Liver (tissue), 9 donors: ENCODE measurements around the gene JADE3. TPM values are rescaled to one million over a fixed set of nuclear protein-coding genes. Genes with fewer than 3 reads are reported as not detected.

Experiments
- DNase-seq: peaks from one replicate; pipeline ENCODE4 v3.0.0-alpha.2; 2017; ENCODE audit warnings: low spot score
- H3K27ac ChIP-seq, 2 donors: one replicate each; pipeline ENCODE4 v1.7.0; 2013; ENCODE audit warnings: inconsistent platforms in 2 of 2, low read length in 2 of 2, control low read depth in 1 of 2, low read depth in 1 of 2, mild to moderate bottlenecking in 1 of 2
- H3K27me3 ChIP-seq, 4 donors: one replicate each; pipeline versions ENCODE4 v1.6.1 to v1.7.0; 2013; ENCODE audit warnings: low read length in 3 of 4, inconsistent platforms in 1 of 4, mild to moderate bottlenecking in 1 of 4, moderate library complexity in 1 of 4; ENCODE audit not compliant: control insufficient read depth in 4 of 4, insufficient read depth in 4 of 4
- H3K36me3 ChIP-seq, 4 donors: one replicate each; pipeline versions ENCODE4 v1.6.1 to v1.7.0; 2013; ENCODE audit warnings: low read length in 3 of 4, mild to moderate bottlenecking in 3 of 4, low read depth in 1 of 4, moderate library complexity in 1 of 4; ENCODE audit not compliant: control insufficient read depth in 4 of 4, insufficient read depth in 3 of 4
- H3K4me1 ChIP-seq, 4 donors: one replicate each; pipeline versions ENCODE4 v1.6.1 to v1.7.0; 2013; ENCODE audit warnings: low read length in 3 of 4, mild to moderate bottlenecking in 3 of 4, moderate library complexity in 1 of 4; ENCODE audit not compliant: control insufficient read depth in 4 of 4, insufficient read depth in 4 of 4
- H3K4me3 ChIP-seq, 3 donors: one replicate each; pipeline versions ENCODE4 v1.6.1 to v1.7.0; 2013; ENCODE audit warnings: low read length in 3 of 3, control low read depth in 1 of 3, low read depth in 1 of 3, mild to moderate bottlenecking in 1 of 3
- H3K9ac ChIP-seq, 2 donors: one replicate each; pipeline ENCODE4 v1.7.0; 2013; ENCODE audit warnings: low read length in 2 of 2, mild to moderate bottlenecking in 2 of 2, moderate library complexity in 2 of 2, control low read depth in 1 of 2, low read depth in 1 of 2
- H3K9me3 ChIP-seq, 4 donors: one replicate each; pipeline versions ENCODE4 v1.6.1 to v1.7.0; 2013; ENCODE audit warnings: low read length in 3 of 4; ENCODE audit not compliant: control insufficient read depth in 4 of 4
- EGR1 ChIP-seq, 2 donors: IDR thresholded peaks; 2 replicates each; pipeline ENCODE4 v1.6.1; 2016 to 2018; ENCODE audit warnings: antibody characterized with exemption in 2 of 2, low read depth in 2 of 2
- FOXA1 ChIP-seq: IDR thresholded peaks from 2 replicates; pipeline ENCODE4 v1.6.1; 2016; ENCODE audit warnings: antibody characterized with exemption
- FOXA2 ChIP-seq: IDR thresholded peaks from 2 replicates; pipeline ENCODE4 v1.6.1; 2016; ENCODE audit warnings: antibody characterized with exemption
- HNF4A ChIP-seq, 2 donors: conservative IDR thresholded peaks; 2 replicates each; pipeline ENCODE4 v1.6.1; 2016; ENCODE audit warnings: antibody characterized with exemption in 2 of 2, mild to moderate bottlenecking in 2 of 2
- JUND ChIP-seq, 2 donors: IDR thresholded peaks; 2 replicates each; pipeline ENCODE4 v1.6.1; 2016; ENCODE audit warnings: antibody characterized with exemption in 2 of 2
- RAD21 ChIP-seq, 2 donors: IDR thresholded peaks; 2 replicates each; pipeline ENCODE4 v1.6.1; 2016; ENCODE audit warnings: antibody characterized with exemption in 2 of 2, mild to moderate bottlenecking in 2 of 2
- TAF1 ChIP-seq: conservative IDR thresholded peaks from 2 replicates; pipeline ENCODE4 v1.6.1; 2016; ENCODE audit warnings: antibody characterized with exemption, mild to moderate bottlenecking
- YY1 ChIP-seq: IDR thresholded peaks from 2 replicates; pipeline ENCODE4 v1.6.1; 2016; ENCODE audit warnings: antibody characterized with exemption, mild to moderate bottlenecking
- WGBS: extraction: QIAGEN DNeasy Blood & Tissue Kit; methylation state at CpG from one replicate; pipeline ENCODE4 v1.1.7; 2013; 5-methylcytosine and 5-hydroxymethylcytosine counted together
- polyA plus RNA-seq, 2 donors: library from polyadenylated mRNA; stranded (reverse) in 1 of 2; unstranded in 1 of 2; fragments of 200-250 nt in 1 of 2; fragments of >200 nt in 1 of 2; fragmentation: Nextera tagmentation in 1 of 2; extraction: Ambion mirVana in 1 of 2; gene quantifications; one replicate each; pipeline versions ENCODE4 v1.2.1 to v1.2.3, GENCODE V29; 2013 to 2015
- total RNA-seq, 2 donors: library from RNA; depleted of rRNA; stranded (reverse); fragments of >200 nt; gene quantifications; one replicate each; pipeline ENCODE4 v1.2.3, GENCODE V29; 2014
- TF ChIP-seq, protein P1 (sequence below): fragments of 150-350 bp; IDR thresholded peaks from 2 replicates; pipeline ENCODE4 v1.5.1; 2017; ENCODE audit warnings: improper control_type of control experiment, low read depth, low read length; ENCODE audit not compliant: missing input control
- TF ChIP-seq, protein P2 (sequence below): IDR thresholded peaks from 2 replicates; pipeline ENCODE4 v1.6.1; 2016; ENCODE audit warnings: antibody characterized with exemption, mild to moderate bottlenecking
- TF ChIP-seq, protein P3 (sequence below): IDR thresholded peaks from 2 replicates; pipeline ENCODE4 v1.6.1; 2016; ENCODE audit warnings: antibody characterized with exemption
- donor health status: healthy.
- donor health status: healthy.
- donor health status: healthy.
- donor health status: healthy.
- donor health status: healthy.

The JADE3 gene
- total and polyA plus RNA-seq, 4 donors: 2.6 to 9.0 (median 5.2) TPM

DNA sequence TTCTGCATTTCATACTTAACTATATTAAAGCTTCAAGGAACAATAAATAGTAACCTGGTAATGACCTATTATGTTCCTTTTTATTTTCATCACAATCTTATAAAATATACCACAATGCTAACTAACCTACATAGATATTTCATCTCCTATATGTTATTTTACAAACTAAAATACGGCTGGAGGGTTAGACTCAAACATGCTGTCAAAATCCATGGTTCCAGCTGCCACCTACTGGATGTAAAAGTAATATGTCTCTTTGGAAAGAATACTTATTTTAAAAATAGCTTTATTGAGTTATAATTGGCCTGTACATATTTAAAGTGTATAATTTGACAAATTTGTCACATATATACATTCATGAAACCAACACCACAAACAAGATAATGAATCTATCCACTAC is 181.0 kb downstream of the JADE3 start:
- TF ChIP-seq, protein P1, sequence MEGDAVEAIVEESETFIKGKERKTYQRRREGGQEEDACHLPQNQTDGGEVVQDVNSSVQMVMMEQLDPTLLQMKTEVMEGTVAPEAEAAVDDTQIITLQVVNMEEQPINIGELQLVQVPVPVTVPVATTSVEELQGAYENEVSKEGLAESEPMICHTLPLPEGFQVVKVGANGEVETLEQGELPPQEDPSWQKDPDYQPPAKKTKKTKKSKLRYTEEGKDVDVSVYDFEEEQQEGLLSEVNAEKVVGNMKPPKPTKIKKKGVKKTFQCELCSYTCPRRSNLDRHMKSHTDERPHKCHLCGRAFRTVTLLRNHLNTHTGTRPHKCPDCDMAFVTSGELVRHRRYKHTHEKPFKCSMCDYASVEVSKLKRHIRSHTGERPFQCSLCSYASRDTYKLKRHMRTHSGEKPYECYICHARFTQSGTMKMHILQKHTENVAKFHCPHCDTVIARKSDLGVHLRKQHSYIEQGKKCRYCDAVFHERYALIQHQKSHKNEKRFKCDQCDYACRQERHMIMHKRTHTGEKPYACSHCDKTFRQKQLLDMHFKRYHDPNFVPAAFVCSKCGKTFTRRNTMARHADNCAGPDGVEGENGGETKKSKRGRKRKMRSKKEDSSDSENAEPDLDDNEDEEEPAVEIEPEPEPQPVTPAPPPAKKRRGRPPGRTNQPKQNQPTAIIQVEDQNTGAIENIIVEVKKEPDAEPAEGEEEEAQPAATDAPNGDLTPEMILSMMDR: peak; percentile 35
- TF ChIP-seq, protein P2, sequence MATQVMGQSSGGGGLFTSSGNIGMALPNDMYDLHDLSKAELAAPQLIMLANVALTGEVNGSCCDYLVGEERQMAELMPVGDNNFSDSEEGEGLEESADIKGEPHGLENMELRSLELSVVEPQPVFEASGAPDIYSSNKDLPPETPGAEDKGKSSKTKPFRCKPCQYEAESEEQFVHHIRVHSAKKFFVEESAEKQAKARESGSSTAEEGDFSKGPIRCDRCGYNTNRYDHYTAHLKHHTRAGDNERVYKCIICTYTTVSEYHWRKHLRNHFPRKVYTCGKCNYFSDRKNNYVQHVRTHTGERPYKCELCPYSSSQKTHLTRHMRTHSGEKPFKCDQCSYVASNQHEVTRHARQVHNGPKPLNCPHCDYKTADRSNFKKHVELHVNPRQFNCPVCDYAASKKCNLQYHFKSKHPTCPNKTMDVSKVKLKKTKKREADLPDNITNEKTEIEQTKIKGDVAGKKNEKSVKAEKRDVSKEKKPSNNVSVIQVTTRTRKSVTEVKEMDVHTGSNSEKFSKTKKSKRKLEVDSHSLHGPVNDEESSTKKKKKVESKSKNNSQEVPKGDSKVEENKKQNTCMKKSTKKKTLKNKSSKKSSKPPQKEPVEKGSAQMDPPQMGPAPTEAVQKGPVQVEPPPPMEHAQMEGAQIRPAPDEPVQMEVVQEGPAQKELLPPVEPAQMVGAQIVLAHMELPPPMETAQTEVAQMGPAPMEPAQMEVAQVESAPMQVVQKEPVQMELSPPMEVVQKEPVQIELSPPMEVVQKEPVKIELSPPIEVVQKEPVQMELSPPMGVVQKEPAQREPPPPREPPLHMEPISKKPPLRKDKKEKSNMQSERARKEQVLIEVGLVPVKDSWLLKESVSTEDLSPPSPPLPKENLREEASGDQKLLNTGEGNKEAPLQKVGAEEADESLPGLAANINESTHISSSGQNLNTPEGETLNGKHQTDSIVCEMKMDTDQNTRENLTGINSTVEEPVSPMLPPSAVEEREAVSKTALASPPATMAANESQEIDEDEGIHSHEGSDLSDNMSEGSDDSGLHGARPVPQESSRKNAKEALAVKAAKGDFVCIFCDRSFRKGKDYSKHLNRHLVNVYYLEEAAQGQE: no peak
- peak; percentile 71 to 82 for TF ChIP-seq RAD21 (IDR thresholded peaks at IDR 0.05)
- no peak overlapping the region for H3K27ac ChIP-seq
- no peak overlapping the region for H3K4me3 ChIP-seq
- no peaks in the 10 kb centered on the region for H3K9me3 ChIP-seq
- H3K27me3 ChIP-seq: no peaks in the 10 kb centered on the region
- no peaks in the 10 kb centered on the region for H3K4me1 ChIP-seq
- no peak overlapping the region for H3K9ac ChIP-seq
- no peak for DNase-seq
- 19% methylated on average over 1 of the region's 1 CpG for WGBS
- peaks cover 1 to 21% (median 10%) of the 10 kb centered on the region in 4 donors for H3K36me3 ChIP-seq

DNA sequence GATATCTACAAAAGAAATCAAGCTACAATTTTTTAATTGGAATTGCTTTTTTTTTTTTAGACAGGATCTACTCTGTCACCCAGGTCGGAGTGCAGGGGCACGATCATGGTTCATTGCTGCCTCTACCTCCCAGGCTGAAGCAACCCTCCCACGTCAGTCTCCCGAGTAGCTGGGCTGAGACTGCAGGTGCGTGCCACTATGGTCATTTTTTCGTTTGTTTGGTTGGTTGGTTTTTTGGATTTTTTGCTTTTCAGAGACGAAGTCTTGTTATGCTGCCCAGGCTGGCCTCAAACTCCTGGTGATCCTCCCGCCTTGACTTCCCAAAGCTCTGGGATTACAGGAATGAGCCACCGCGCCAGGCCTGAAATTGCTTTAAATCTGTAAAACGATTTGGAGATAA is 181.6 kb downstream of the JADE3 start:
- no peak overlapping the region for H3K4me3 ChIP-seq
- DNase-seq: no peak
- TF ChIP-seq YY1: no peak
- TF ChIP-seq, protein P3, sequence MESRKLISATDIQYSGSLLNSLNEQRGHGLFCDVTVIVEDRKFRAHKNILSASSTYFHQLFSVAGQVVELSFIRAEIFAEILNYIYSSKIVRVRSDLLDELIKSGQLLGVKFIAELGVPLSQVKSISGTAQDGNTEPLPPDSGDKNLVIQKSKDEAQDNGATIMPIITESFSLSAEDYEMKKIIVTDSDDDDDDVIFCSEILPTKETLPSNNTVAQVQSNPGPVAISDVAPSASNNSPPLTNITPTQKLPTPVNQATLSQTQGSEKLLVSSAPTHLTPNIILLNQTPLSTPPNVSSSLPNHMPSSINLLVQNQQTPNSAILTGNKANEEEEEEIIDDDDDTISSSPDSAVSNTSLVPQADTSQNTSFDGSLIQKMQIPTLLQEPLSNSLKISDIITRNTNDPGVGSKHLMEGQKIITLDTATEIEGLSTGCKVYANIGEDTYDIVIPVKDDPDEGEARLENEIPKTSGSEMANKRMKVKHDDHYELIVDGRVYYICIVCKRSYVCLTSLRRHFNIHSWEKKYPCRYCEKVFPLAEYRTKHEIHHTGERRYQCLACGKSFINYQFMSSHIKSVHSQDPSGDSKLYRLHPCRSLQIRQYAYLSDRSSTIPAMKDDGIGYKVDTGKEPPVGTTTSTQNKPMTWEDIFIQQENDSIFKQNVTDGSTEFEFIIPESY: no peak
- no peaks in the 10 kb centered on the region for H3K4me1 ChIP-seq
- no peak overlapping the region for H3K27ac ChIP-seq
- WGBS: 87% methylated on average over 11 of the region's 11 CpGs
- H3K9me3 ChIP-seq: no peaks in the 10 kb centered on the region
- H3K27me3 ChIP-seq: no peaks in the 10 kb centered on the region
- H3K36me3 ChIP-seq: peaks cover 0 to 24% (median 12%) of the 10 kb centered on the region in 4 donors
- no peak overlapping the region for H3K9ac ChIP-seq

DNA sequence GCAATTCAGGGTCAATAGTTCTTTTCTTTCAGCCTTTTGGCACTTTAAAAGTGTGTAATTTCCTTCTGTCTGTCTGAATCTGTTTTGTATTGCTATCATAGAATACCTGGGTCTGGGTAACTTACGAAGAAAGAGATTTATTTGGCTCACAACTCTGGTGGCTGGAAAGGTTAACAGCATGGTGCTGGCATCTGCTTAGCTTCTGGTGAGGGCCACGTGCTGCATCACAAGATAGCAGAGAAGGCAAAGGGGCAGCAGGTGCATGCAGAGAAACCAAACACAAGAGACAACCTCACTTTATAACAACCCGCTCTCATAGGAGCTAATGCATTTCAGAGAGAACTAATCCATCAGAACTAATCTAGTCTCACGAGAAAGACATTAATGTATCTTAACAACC is 184.8 kb downstream of the JADE3 start:
- Histone ChIP-seq H3K9ac (no peak overlapping the region), H3K27ac (no peak overlapping the region), H3K36me3 (peaks cover 2 to 26% (median 23%) of the 10 kb centered on the region in 4 donors), H3K27me3 (no peaks in the 10 kb centered on the region), H3K4me3 (no peak overlapping the region), H3K9me3 (peaks cover 0 to 4% (median 2%) of the 10 kb centered on the region in 4 donors), H3K4me1 (no peaks in the 10 kb centered on the region)
- no peak for DNase-seq
- 87% methylated on average over 4 of the region's 4 CpGs for WGBS
- TF ChIP-seq TAF1: no peak
- TF ChIP-seq, protein P2: no peak
- TF ChIP-seq, protein P3: no peak
- TF ChIP-seq JUND (IDR thresholded peaks at IDR 0.05): no peak
- TF ChIP-seq, protein P1: no peak
- no peak for TF ChIP-seq FOXA1
- TF ChIP-seq EGR1 (IDR thresholded peaks at IDR 0.05; ENCODE audit: low read depth in 2 of 2): no peak
- TF ChIP-seq HNF4A (conservative IDR thresholded peaks at IDR 0.05): no peak
- TF ChIP-seq FOXA2: no peak
- no peak for TF ChIP-seq YY1
